Liver (tissue), 9 donors: ENCODE results near the gene NPY5R. TPM values are rescaled to one million over a fixed set of nuclear protein-coding genes. Genes with fewer than 3 reads are reported as not detected.

Experiments
- DNase-seq: peaks from one replicate; pipeline ENCODE4 v3.0.0-alpha.2; 2017; ENCODE audit warnings: low spot score
- H3K27ac ChIP-seq, 2 donors: one replicate each; pipeline ENCODE4 v1.7.0; 2013; ENCODE audit warnings: inconsistent platforms in 2 of 2, low read length in 2 of 2, control low read depth in 1 of 2, low read depth in 1 of 2, mild to moderate bottlenecking in 1 of 2
- H3K27me3 ChIP-seq, 4 donors: one replicate each; pipeline versions ENCODE4 v1.6.1 to v1.7.0; 2013; ENCODE audit warnings: low read length in 3 of 4, inconsistent platforms in 1 of 4, mild to moderate bottlenecking in 1 of 4, moderate library complexity in 1 of 4; ENCODE audit not compliant: control insufficient read depth in 4 of 4, insufficient read depth in 4 of 4
- H3K36me3 ChIP-seq, 4 donors: one replicate each; pipeline versions ENCODE4 v1.6.1 to v1.7.0; 2013; ENCODE audit warnings: low read length in 3 of 4, mild to moderate bottlenecking in 3 of 4, low read depth in 1 of 4, moderate library complexity in 1 of 4; ENCODE audit not compliant: control insufficient read depth in 4 of 4, insufficient read depth in 3 of 4
- H3K4me1 ChIP-seq, 4 donors: one replicate each; pipeline versions ENCODE4 v1.6.1 to v1.7.0; 2013; ENCODE audit warnings: low read length in 3 of 4, mild to moderate bottlenecking in 3 of 4, moderate library complexity in 1 of 4; ENCODE audit not compliant: control insufficient read depth in 4 of 4, insufficient read depth in 4 of 4
- H3K4me3 ChIP-seq, 3 donors: one replicate each; pipeline versions ENCODE4 v1.6.1 to v1.7.0; 2013; ENCODE audit warnings: low read length in 3 of 3, control low read depth in 1 of 3, low read depth in 1 of 3, mild to moderate bottlenecking in 1 of 3
- H3K9ac ChIP-seq, 2 donors: one replicate each; pipeline ENCODE4 v1.7.0; 2013; ENCODE audit warnings: low read length in 2 of 2, mild to moderate bottlenecking in 2 of 2, moderate library complexity in 2 of 2, control low read depth in 1 of 2, low read depth in 1 of 2
- H3K9me3 ChIP-seq, 4 donors: one replicate each; pipeline versions ENCODE4 v1.6.1 to v1.7.0; 2013; ENCODE audit warnings: low read length in 3 of 4; ENCODE audit not compliant: control insufficient read depth in 4 of 4
- CTCF ChIP-seq: fragments of 150-350 bp; IDR thresholded peaks from 2 replicates; pipeline ENCODE4 v1.5.1; 2017; ENCODE audit warnings: improper control_type of control experiment, low read depth, low read length; ENCODE audit not compliant: missing input control
- EGR1 ChIP-seq, 2 donors: IDR thresholded peaks; 2 replicates each; pipeline ENCODE4 v1.6.1; 2016 to 2018; ENCODE audit warnings: antibody characterized with exemption in 2 of 2, low read depth in 2 of 2
- FOXA1 ChIP-seq: IDR thresholded peaks from 2 replicates; pipeline ENCODE4 v1.6.1; 2016; ENCODE audit warnings: antibody characterized with exemption
- HNF4A ChIP-seq, 2 donors: conservative IDR thresholded peaks; 2 replicates each; pipeline ENCODE4 v1.6.1; 2016; ENCODE audit warnings: antibody characterized with exemption in 2 of 2, mild to moderate bottlenecking in 2 of 2
- HNF4G ChIP-seq: IDR thresholded peaks from 2 replicates; pipeline ENCODE4 v1.6.1; 2016; ENCODE audit warnings: antibody characterized with exemption
- JUND ChIP-seq, 2 donors: IDR thresholded peaks; 2 replicates each; pipeline ENCODE4 v1.6.1; 2016; ENCODE audit warnings: antibody characterized with exemption in 2 of 2
- NR2F2 ChIP-seq: IDR thresholded peaks from 2 replicates; pipeline ENCODE4 v1.6.1; 2016; ENCODE audit warnings: antibody characterized with exemption
- RAD21 ChIP-seq, 2 donors: IDR thresholded peaks; 2 replicates each; pipeline ENCODE4 v1.6.1; 2016; ENCODE audit warnings: antibody characterized with exemption in 2 of 2, mild to moderate bottlenecking in 2 of 2
- RXRA ChIP-seq, 2 donors: IDR thresholded peaks; 2 replicates each; pipeline ENCODE4 v1.6.1; 2017 to 2018; ENCODE audit warnings: antibody characterized with exemption in 2 of 2, mild to moderate bottlenecking in 1 of 2
- SP1 ChIP-seq: IDR thresholded peaks from 2 replicates; pipeline ENCODE4 v1.6.1; 2018; ENCODE audit warnings: antibody characterized with exemption, mild to moderate bottlenecking
- TAF1 ChIP-seq: conservative IDR thresholded peaks from 2 replicates; pipeline ENCODE4 v1.6.1; 2016; ENCODE audit warnings: antibody characterized with exemption, mild to moderate bottlenecking
- YY1 ChIP-seq: IDR thresholded peaks from 2 replicates; pipeline ENCODE4 v1.6.1; 2016; ENCODE audit warnings: antibody characterized with exemption, mild to moderate bottlenecking
- ZBTB33 ChIP-seq: IDR thresholded peaks from 2 replicates; pipeline ENCODE4 v1.6.1; 2016; ENCODE audit warnings: antibody characterized with exemption
- WGBS: extraction: QIAGEN DNeasy Blood & Tissue Kit; methylation state at CpG from one replicate; pipeline ENCODE4 v1.1.7; 2013; 5-methylcytosine and 5-hydroxymethylcytosine counted together
- polyA plus RNA-seq, 2 donors: library from polyadenylated mRNA; stranded (reverse) in 1 of 2; unstranded in 1 of 2; fragments of 200-250 nt in 1 of 2; fragments of >200 nt in 1 of 2; fragmentation: Nextera tagmentation in 1 of 2; extraction: Ambion mirVana in 1 of 2; gene quantifications; one replicate each; pipeline versions ENCODE4 v1.2.1 to v1.2.3, GENCODE V29; 2013 to 2015
- total RNA-seq, 2 donors: library from RNA; depleted of rRNA; stranded (reverse); fragments of >200 nt; gene quantifications; one replicate each; pipeline ENCODE4 v1.2.3, GENCODE V29; 2014
- TF ChIP-seq, protein P1 (sequence below): IDR thresholded peaks from 2 replicates; pipeline ENCODE4 v1.6.1; 2016; ENCODE audit warnings: antibody characterized with exemption, mild to moderate bottlenecking
- donor health status: healthy.
- donor health status: healthy.
- donor health status: healthy.
- donor health status: healthy.
- donor health status: healthy.

The NPY5R gene
- total and polyA plus RNA-seq, 4 donors = 0.24 to 0.51 (median 0.39) TPM

- TF ChIP-seq, protein P1, sequence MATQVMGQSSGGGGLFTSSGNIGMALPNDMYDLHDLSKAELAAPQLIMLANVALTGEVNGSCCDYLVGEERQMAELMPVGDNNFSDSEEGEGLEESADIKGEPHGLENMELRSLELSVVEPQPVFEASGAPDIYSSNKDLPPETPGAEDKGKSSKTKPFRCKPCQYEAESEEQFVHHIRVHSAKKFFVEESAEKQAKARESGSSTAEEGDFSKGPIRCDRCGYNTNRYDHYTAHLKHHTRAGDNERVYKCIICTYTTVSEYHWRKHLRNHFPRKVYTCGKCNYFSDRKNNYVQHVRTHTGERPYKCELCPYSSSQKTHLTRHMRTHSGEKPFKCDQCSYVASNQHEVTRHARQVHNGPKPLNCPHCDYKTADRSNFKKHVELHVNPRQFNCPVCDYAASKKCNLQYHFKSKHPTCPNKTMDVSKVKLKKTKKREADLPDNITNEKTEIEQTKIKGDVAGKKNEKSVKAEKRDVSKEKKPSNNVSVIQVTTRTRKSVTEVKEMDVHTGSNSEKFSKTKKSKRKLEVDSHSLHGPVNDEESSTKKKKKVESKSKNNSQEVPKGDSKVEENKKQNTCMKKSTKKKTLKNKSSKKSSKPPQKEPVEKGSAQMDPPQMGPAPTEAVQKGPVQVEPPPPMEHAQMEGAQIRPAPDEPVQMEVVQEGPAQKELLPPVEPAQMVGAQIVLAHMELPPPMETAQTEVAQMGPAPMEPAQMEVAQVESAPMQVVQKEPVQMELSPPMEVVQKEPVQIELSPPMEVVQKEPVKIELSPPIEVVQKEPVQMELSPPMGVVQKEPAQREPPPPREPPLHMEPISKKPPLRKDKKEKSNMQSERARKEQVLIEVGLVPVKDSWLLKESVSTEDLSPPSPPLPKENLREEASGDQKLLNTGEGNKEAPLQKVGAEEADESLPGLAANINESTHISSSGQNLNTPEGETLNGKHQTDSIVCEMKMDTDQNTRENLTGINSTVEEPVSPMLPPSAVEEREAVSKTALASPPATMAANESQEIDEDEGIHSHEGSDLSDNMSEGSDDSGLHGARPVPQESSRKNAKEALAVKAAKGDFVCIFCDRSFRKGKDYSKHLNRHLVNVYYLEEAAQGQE = no peak
- TF ChIP-seq RXRA (IDR thresholded peaks at IDR 0.05) = no peak
- TF ChIP-seq NR2F2 = no peak
- TF ChIP-seq ZBTB33 = no peak
- TF ChIP-seq SP1 = no peak
- TF ChIP-seq HNF4A (conservative IDR thresholded peaks at IDR 0.05) = no peak
- no peak for TF ChIP-seq JUND (IDR thresholded peaks at IDR 0.05)
Measured at GRCh38 chr4:163384434-163384833, 40.7 kb downstream of the NPY5R start.

DNA sequence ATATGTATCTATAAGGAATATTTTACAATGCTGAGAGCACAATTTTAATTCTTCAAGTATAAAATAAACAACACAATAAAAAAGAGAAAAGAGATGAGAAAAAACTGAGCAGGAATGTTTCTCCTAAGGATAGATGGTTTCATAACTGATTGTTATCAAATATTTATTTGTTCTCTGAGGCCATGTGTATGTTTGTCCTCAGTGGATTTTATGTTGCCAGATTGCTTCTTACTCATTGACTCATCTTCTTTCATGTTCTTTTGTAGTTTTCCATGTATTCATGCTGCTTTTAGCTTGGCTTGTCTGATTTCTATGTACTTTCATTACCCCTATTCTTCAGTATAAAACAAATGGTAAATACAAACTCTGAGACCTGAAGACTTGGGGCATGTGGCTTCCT, 41.2 kb downstream of the NPY5R start:
- Histone ChIP-seq H3K9me3 (no peaks in the 10 kb centered on the region), H3K4me1 (no peaks in the 10 kb centered on the region), H3K27me3 (peaks cover 0 to 3% (median 0%) of the 10 kb centered on the region in 4 donors), H3K27ac (no peak overlapping the region), H3K9ac (no peak overlapping the region), H3K36me3 (no peaks in the 10 kb centered on the region), H3K4me3 (no peak overlapping the region)
- DNase-seq = no peak
- TF ChIP-seq RAD21 (IDR thresholded peaks at IDR 0.05) (no peak), EGR1 (IDR thresholded peaks at IDR 0.05; ENCODE audit: low read depth in 2 of 2) (no peak), ZBTB33 (no peak), CTCF (no peak), FOXA1 (no peak), HNF4G (no peak), NR2F2 (no peak), SP1 (no peak), YY1 (no peak), JUND (IDR thresholded peaks at IDR 0.05) (no peak), TAF1 (no peak), HNF4A (conservative IDR thresholded peaks at IDR 0.05) (no peak)

More at GRCh38 chr4:163384434-163384833, 40.7 kb downstream of the NPY5R start:
- no peak overlapping the region for H3K9ac ChIP-seq
- H3K4me3 ChIP-seq = no peak overlapping the region
- H3K27me3 ChIP-seq = peaks cover 0 to 3% (median 0%) of the 10 kb centered on the region in 4 donors
- H3K27ac ChIP-seq = no peak overlapping the region
- no peak for DNase-seq
- no peaks in the 10 kb centered on the region for H3K36me3 ChIP-seq
- WGBS = 79% methylated on average over 5 of the region's 5 CpGs
- no peaks in the 10 kb centered on the region for H3K9me3 ChIP-seq
- no peaks in the 10 kb centered on the region for H3K4me1 ChIP-seq
